GM06990 (cell line): Measurements from ENCODE around the gene MGMT.

Experiments
- DNase-seq: peaks from one replicate; pipeline ENCODE4 v3.0.0-alpha.2; 2011; ENCODE audit not compliant: insufficient read length; ENCODE audit errors: extremely low read depth
- H3K27me3 ChIP-seq: replicated peaks from 2 replicates; pipeline ENCODE4 v1.6.0; 2011; ENCODE audit warnings: low read length; ENCODE audit not compliant: control insufficient read depth, insufficient read depth
- H3K36me3 ChIP-seq: 2 replicates; pipeline ENCODE4 v1.5.1; 2011; ENCODE audit warnings: low read length; ENCODE audit not compliant: control insufficient read depth, insufficient read depth
- H3K4me3 ChIP-seq: replicated peaks from 2 replicates; pipeline ENCODE4 v1.5.1; 2011; ENCODE audit warnings: low read depth, mild to moderate bottlenecking, control low read depth, low read length
- TF ChIP-seq, protein P1 (sequence below): IDR thresholded peaks from 2 replicates; pipeline ENCODE4 v1.5.1; 2011; ENCODE audit warnings: low read length, control low read depth, mild to moderate bottlenecking, inconsistent platforms; ENCODE audit not compliant: insufficient read depth, poor library complexity, severe bottlenecking

The MGMT gene

DNA sequence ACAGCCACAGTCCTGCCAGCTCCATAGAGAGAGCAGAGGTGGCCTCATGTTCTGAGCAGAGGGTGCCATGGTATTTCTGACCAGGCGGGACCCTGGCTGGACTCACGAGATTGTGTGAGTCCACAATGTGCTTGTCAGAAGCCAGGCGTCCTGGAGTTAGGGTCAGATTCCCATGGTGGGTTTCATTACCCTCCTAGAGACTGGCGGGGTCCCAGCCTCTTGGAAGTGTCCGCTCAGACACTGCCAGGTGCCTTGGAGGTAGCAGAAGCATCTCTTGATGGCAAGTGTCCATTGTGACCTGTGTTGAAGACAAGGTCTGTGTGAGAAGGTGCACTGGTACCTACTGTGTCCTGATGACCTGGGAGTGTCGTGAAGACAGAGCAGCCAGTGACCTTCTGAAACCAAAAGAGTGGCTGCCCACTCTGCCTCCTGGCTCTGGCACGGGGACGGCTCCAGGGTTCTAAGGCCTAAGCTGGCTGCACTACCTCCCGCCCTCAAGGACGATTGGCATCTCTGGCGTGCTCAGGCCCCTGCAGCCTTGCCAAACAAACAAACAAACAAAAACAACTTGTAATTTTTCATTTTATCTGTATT is 56.8 kb downstream of the MGMT start:
- no peak for DNase-seq
- Histone ChIP-seq H3K36me3 (no peaks in the 10 kb centered on the region), H3K4me3 (no peak overlapping the region), H3K27me3 (no peaks in the 10 kb centered on the region)
- TF ChIP-seq, protein P1, sequence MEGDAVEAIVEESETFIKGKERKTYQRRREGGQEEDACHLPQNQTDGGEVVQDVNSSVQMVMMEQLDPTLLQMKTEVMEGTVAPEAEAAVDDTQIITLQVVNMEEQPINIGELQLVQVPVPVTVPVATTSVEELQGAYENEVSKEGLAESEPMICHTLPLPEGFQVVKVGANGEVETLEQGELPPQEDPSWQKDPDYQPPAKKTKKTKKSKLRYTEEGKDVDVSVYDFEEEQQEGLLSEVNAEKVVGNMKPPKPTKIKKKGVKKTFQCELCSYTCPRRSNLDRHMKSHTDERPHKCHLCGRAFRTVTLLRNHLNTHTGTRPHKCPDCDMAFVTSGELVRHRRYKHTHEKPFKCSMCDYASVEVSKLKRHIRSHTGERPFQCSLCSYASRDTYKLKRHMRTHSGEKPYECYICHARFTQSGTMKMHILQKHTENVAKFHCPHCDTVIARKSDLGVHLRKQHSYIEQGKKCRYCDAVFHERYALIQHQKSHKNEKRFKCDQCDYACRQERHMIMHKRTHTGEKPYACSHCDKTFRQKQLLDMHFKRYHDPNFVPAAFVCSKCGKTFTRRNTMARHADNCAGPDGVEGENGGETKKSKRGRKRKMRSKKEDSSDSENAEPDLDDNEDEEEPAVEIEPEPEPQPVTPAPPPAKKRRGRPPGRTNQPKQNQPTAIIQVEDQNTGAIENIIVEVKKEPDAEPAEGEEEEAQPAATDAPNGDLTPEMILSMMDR, result no peak

DNA sequence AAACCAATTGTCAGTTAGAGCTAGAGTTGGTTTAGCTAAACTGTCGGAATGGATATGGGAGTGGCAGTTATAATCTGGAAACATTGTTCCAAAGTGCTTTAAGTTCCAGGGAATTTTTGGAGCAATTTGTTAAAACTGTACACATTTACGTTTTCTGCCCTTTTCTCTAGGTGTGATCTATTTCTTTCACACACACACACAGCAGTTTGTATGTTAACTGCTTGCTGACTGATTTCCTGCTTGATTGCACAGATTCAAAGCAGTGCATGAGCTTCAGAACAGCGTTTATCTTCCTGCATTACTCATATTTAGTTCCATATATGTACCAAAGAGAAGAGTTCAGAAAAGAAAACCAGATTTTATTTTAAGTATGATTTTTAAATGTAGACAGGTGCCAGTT is 57.9 kb downstream of the MGMT start:
- TF ChIP-seq, protein P1, result no peak
- Histone ChIP-seq H3K27me3 (no peaks in the 10 kb centered on the region), H3K36me3 (no peaks in the 10 kb centered on the region), H3K4me3 (no peak overlapping the region)
- DNase-seq, result no peak

DNA sequence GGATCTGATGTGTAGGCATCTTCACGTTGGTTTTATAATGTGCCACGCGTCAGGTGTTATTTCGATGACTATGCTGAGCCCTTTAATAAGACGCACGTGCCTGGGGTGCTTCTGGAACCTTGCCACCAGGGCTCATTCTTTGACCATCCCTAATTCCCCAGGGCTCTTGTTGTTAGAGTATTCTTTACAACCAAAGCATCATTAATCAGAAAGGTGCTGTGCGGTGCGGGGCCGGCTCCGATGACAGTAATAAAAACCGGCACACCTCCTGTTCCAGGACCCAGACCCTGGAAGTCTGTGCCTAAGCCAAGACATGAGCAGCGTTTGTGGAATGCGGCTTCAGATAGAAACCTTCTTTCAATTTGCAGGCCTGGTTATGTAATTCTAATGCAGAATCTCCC is 58.4 kb downstream of the MGMT start:
- no peak overlapping the region for H3K4me3 ChIP-seq
- TF ChIP-seq, protein P1, result no peak

DNA sequence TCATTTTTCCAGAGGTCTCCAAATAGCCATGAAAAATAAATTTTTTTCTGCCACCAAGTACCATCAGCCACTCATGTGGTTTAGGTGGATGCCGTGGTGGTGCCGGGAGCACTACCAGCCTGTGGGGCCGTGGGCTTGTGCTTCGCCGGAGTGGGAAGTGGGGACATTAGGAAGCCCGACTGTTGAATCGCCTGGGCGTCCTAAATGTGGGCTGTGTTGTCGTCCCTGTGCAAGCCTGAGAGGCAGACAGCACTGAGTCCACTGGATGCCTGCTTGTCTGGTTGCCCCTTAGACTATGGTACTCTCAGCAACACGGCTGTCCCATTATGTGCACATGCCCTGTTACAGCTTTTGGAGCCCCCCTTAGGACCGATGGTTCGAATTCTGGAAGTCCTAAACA is 59.9 kb downstream of the MGMT start:
- no peak overlapping the region for H3K4me3 ChIP-seq
- H3K27me3 ChIP-seq, result no peaks in the 10 kb centered on the region
- no peak for DNase-seq
- no peaks in the 10 kb centered on the region for H3K36me3 ChIP-seq
- TF ChIP-seq, protein P1, result no peak

More for the DNA sequence above, 58.4 kb downstream of the MGMT start:
- no peaks in the 10 kb centered on the region for H3K27me3 ChIP-seq
- DNase-seq, result no peak
- H3K36me3 ChIP-seq, result no peaks in the 10 kb centered on the region

DNA sequence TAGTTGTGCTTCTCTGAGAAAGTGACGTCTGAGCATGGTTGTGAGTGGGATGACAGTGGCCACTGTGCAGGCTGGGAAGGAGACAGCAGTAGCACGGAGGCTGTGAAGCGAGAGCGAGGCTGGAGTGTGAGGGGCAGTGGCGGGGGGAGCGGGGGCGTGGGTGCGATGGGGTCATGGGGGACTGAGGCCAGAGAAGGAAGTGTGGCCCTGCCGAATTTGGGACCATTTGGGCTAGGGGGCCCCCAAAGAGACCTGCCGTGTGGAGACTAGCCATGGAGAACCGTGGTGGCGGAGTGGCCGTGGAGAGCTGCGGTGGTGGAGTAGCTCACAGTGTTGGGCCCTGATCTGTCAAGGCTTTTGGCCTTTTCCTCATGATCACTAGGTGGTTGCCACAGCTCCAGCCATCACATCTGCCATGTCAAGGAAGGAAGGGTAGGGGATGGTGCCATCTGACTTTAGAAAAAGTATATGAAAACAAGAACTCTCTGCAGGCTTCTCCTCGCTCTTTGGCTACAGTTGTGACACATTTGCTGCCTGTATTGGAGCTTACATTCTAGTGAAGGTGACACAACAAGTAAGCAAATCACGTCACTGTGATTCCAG is 61.4 kb downstream of the MGMT start:
- no peak overlapping the region for H3K4me3 ChIP-seq
- H3K27me3 ChIP-seq, result no peaks in the 10 kb centered on the region
- no peak for DNase-seq
- TF ChIP-seq, protein P1, result no peak
- no peaks in the 10 kb centered on the region for H3K36me3 ChIP-seq
